GM21825 (cell line): ENCODE data around the gene SWT1.
"Not testable (repeated sequence)": the region's sequence is repeated elsewhere in the genome, so short reads cannot be mapped to it uniquely, and the experiment has no call there.

Experiments
- ATAC-seq: cut with Tn5 transposase; IDR thresholded peaks from one replicate; pipeline ENCODE4 v1.9.1; 2021; ENCODE audit warnings: mild to moderate bottlenecking, moderate library complexity; ENCODE audit not compliant: unreplicated experiment

Gene SWT1

GRCh38 chr1:185317034-185317885 is 160.3 kb downstream of the SWT1 start, which contains the start of gene IVNS1ABP:
Gene IVNS1ABP (minus strand): TSS chr1:185317243. CDS start chr1:185309493, 7,750 bp downstream.
- peak; percentile 77 for ATAC-seq

- peak; percentile 41 for ATAC-seq
These were observed 160.9 kb downstream of the SWT1 start for GRCh38 chr1:185317886-185318310.

- no peak for ATAC-seq
These were observed 161.6 kb downstream of the SWT1 start for GRCh38 chr1:185318431-185319138.

- no peak for ATAC-seq
These were observed 162.1 kb downstream of the SWT1 start for GRCh38 chr1:185319139-185319475.

GRCh38 chr1:185321104-185321503 is 164.1 kb downstream of the SWT1 start:
- ATAC-seq, result not testable (repeated sequence)

- ATAC-seq, result not testable (repeated sequence)
These were observed 164.8 kb downstream of the SWT1 start for GRCh38 chr1:185321653-185322221.

GRCh38 chr1:185322636-185323035 is 165.7 kb downstream of the SWT1 start:
- no peak for ATAC-seq

GRCh38 chr1:185324118-185324517 is 167.2 kb downstream of the SWT1 start:
- ATAC-seq, result no peak

- no peak for ATAC-seq
These were observed 168.4 kb downstream of the SWT1 start for GRCh38 chr1:185325413-185325812.

GRCh38 chr1:185328255-185328654 is 171.3 kb downstream of the SWT1 start:
- no peak for ATAC-seq

- no peak for ATAC-seq
These were observed 177.2 kb downstream of the SWT1 start for GRCh38 chr1:185334182-185334581.

GRCh38 chr1:185337246-185337645 is 180.3 kb downstream of the SWT1 start:
- ATAC-seq, result no peak

GRCh38 chr1:185338719-185339622 is 182.0 kb downstream of the SWT1 start:
- ATAC-seq, result peak; percentile 96

- no peak for ATAC-seq
These were observed 184.3 kb downstream of the SWT1 start for GRCh38 chr1:185341196-185341781.
